IPS-11a (cell line): ENCODE results near the gene RPS27L.

ENCODE experiments used
- H3K4me3 ChIP-seq: one replicate; pipeline ENCODE4 v1.5.1; 2013; ENCODE audit warnings: low read depth, low read length, control low read depth

RPS27L gene

DNA sequence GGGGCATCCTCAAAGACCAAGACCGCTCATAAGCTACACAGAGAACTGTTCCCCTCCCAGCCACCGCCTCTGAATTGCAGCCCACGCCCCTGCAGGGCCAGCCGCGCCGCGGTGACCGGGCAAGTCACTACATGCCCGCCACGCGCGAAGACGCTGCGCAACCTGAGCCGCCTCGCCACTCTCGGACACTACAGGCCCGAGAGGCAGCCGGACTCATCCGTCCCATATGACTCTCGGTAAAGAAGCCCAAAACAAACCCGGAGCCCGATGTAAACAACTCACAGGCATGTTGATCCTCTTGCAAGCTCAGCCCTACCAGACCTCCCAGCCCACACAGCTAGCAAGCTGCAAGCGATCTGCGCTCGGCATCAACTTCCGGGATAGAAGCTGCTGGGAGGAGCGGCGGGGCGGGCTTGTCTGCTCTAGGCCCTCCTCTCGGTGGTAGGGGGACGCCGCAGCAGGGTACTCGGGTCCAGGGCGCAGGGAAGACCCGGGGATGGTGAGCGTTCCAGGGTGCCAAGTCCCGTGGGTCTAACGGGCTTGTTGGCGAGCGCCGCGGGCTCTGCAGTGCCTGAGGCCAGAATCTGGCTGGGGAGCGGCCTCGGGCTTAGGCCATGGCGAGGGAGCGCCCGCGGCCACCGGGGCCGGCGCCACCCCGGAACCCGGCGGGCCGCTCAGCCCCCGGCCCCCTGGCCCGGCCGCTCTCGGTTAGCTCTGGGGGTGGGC, at the start of gene RPS27L:
RPS27L (minus strand) TSS at position 360 of the 726 bp plus-strand sequence; CDS start at position 288, 72 bp downstream.
- H3K4me3 ChIP-seq, result peak within 1 kb of the TSS; percentile 95

- H3K4me3 ChIP-seq, result no peak overlapping the region
These were observed 48.8 kb upstream of the RPS27L start for GRCh38 chr15:63206079-63206478.

- H3K4me3 ChIP-seq, result no peak overlapping the region
These were observed 46.3 kb upstream of the RPS27L start for GRCh38 chr15:63203451-63204090.

GRCh38 chr15:63202861-63203260, 45.6 kb upstream of the RPS27L start:
- H3K4me3 ChIP-seq, result no peak overlapping the region

GRCh38 chr15:63200464-63201249, 43.4 kb upstream of the RPS27L start:
- H3K4me3 ChIP-seq, result no peak overlapping the region

- H3K4me3 ChIP-seq, result no peak overlapping the region
These were observed 41.3 kb upstream of the RPS27L start for GRCh38 chr15:63198371-63199250.

DNA sequence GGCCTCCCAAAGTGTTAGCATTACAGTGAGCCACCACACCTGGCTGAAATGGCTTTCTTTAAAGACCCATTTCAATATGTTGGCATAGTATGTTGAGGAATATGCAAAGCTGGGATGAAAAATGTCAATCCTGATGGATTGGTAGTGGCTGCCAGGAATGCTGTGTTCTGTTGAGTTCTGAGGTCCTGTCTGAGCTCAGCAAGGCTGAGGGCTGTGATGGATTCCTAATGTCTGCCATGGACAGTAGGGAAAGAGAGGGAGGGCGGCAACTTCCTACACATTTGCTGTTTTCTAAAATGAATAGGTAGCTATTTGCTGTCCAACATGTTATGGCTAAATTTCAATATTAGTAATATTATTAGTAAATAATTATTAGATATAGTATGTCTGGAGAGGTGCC, 40.3 kb upstream of the RPS27L start:
- H3K4me3 ChIP-seq, result no peak overlapping the region

GRCh38 chr15:63196842-63197241, 39.6 kb upstream of the RPS27L start:
- H3K4me3 ChIP-seq, result no peak overlapping the region

- no peak overlapping the region for H3K4me3 ChIP-seq
These were observed 38.3 kb upstream of the RPS27L start for GRCh38 chr15:63195569-63196015.

DNA sequence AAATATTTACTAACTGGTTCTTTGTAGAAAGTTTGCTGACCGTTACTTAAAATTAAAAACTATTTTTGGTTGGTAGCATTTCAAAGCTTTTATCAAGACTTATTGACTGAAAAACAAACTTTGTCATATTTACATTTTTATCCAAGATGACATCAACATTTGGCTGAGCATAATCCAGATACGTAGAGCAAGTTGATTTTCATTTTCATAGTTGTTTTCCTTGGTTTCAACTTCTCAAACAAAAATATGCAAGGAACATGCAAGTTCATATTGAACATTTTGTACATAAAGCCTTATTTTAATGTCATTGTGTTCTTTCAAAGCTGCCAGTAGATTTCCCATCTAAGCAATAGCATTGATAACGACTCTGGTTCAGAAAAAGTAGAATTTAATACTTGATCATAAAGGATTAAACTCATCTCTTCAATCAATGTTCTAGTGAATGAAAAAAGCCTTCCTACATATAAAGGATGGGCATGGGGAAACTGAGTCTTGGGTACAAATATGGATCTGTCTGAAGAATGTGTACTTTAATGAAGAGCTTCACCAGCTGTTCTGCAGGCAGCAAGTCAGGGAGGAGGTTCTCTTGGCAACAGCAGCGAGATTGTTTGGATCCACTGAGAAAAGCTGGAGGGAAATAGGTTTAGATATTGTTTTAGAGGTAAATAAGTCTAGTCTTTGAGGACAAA, 37.7 kb upstream of the RPS27L start:
- no peak overlapping the region for H3K4me3 ChIP-seq

- H3K4me3 ChIP-seq, result no peak overlapping the region
These were observed 37.0 kb upstream of the RPS27L start for GRCh38 chr15:63194302-63194701.

- H3K4me3 ChIP-seq, result no peak overlapping the region
These were observed 35.4 kb upstream of the RPS27L start for GRCh38 chr15:63192619-63193206.

- no peak overlapping the region for H3K4me3 ChIP-seq
These were observed 34.8 kb upstream of the RPS27L start for GRCh38 chr15:63191895-63192618.

GRCh38 chr15:63190769-63191649, 33.7 kb upstream of the RPS27L start:
- no peak overlapping the region for H3K4me3 ChIP-seq

GRCh38 chr15:63189941-63190768, 32.9 kb upstream of the RPS27L start:
- H3K4me3 ChIP-seq, result peak overlapping the region; percentile 73

GRCh38 chr15:63188926-63189871, 31.9 kb upstream of the RPS27L start, which contains the start of gene RAB8B:
TSS of gene RAB8B (plus strand) at chr15:63189606. CDS start at chr15:63189625, 19 bp downstream.
- H3K4me3 ChIP-seq, result peak within 1 kb of the TSS; percentile 82
